ENCODE results near the gene CEP250.

Gene CEP250

DNA sequence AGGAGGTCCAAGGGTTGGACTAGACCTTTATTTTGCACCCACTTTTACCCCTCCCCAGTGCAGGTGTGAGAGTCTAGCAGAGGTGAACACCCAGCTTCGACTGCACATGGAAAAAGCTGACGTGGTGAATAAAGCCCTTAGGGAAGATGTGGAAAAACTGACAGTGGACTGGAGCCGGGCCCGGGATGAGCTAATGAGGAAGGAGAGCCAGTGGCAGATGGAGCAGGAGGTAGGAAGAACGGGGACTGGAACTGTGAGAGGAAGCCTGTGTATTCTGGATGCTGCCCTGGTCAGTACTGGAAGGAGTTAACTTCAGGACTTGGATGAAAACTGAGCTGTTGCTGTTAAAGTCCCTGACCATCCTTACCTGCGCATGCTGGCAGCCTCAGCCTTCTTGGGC lies 10.6 kb downstream of the CEP250 start:
- H3K27me3 ChIP-seq (ENCODE audit: insufficient read depth, poor library complexity, severe bottlenecking): no peaks in the 10 kb centered on the region
- no peak overlapping the region for H3K27ac ChIP-seq (replicated peaks)
- H3K4me3 ChIP-seq (replicated peaks; ENCODE audit: insufficient read depth, low read length): no peak overlapping the region
- no peak for TF ChIP-seq POLR2AphosphoS5 (IDR thresholded peaks at IDR 0.05; ENCODE audit: low read depth)
- no peak for TF ChIP-seq REST (IDR thresholded peaks at IDR 0.05; ENCODE audit: insufficient replicate concordance, low read depth)
- no peak for TF ChIP-seq SPI1 (IDR thresholded peaks at IDR 0.05; ENCODE audit: borderline replicate concordance, low read depth)
- no peak for TF ChIP-seq GABPA (IDR thresholded peaks at IDR 0.05; ENCODE audit: low read depth)
- TF ChIP-seq, protein P1, sequence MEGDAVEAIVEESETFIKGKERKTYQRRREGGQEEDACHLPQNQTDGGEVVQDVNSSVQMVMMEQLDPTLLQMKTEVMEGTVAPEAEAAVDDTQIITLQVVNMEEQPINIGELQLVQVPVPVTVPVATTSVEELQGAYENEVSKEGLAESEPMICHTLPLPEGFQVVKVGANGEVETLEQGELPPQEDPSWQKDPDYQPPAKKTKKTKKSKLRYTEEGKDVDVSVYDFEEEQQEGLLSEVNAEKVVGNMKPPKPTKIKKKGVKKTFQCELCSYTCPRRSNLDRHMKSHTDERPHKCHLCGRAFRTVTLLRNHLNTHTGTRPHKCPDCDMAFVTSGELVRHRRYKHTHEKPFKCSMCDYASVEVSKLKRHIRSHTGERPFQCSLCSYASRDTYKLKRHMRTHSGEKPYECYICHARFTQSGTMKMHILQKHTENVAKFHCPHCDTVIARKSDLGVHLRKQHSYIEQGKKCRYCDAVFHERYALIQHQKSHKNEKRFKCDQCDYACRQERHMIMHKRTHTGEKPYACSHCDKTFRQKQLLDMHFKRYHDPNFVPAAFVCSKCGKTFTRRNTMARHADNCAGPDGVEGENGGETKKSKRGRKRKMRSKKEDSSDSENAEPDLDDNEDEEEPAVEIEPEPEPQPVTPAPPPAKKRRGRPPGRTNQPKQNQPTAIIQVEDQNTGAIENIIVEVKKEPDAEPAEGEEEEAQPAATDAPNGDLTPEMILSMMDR (IDR thresholded peaks at IDR 0.05; ENCODE audit: insufficient read depth, low read length): no peak
- no peak for DNase-seq (ENCODE audit: low read depth in 1 of 2, low spot score in 1 of 2)

- TF ChIP-seq SPI1 (IDR thresholded peaks at IDR 0.05; ENCODE audit: borderline replicate concordance, low read depth) (no peak), GABPA (IDR thresholded peaks at IDR 0.05; ENCODE audit: low read depth) (no peak), REST (IDR thresholded peaks at IDR 0.05; ENCODE audit: insufficient replicate concordance, low read depth) (no peak), POLR2AphosphoS5 (IDR thresholded peaks at IDR 0.05; ENCODE audit: low read depth) (no peak)
- TF ChIP-seq, protein P1 (IDR thresholded peaks at IDR 0.05; ENCODE audit: insufficient read depth, low read length): no peak
- DNase-seq (ENCODE audit: low read depth in 1 of 2, low spot score in 1 of 2): no peak
- Histone ChIP-seq H3K27ac (replicated peaks) (no peak overlapping the region), H3K4me3 (replicated peaks; ENCODE audit: insufficient read depth, low read length) (no peak overlapping the region), H3K27me3 (ENCODE audit: insufficient read depth, poor library complexity, severe bottlenecking) (no peaks in the 10 kb centered on the region)
Measured at GRCh38 chr20:35466856-35467255, 11.5 kb downstream of the CEP250 start.

DNA sequence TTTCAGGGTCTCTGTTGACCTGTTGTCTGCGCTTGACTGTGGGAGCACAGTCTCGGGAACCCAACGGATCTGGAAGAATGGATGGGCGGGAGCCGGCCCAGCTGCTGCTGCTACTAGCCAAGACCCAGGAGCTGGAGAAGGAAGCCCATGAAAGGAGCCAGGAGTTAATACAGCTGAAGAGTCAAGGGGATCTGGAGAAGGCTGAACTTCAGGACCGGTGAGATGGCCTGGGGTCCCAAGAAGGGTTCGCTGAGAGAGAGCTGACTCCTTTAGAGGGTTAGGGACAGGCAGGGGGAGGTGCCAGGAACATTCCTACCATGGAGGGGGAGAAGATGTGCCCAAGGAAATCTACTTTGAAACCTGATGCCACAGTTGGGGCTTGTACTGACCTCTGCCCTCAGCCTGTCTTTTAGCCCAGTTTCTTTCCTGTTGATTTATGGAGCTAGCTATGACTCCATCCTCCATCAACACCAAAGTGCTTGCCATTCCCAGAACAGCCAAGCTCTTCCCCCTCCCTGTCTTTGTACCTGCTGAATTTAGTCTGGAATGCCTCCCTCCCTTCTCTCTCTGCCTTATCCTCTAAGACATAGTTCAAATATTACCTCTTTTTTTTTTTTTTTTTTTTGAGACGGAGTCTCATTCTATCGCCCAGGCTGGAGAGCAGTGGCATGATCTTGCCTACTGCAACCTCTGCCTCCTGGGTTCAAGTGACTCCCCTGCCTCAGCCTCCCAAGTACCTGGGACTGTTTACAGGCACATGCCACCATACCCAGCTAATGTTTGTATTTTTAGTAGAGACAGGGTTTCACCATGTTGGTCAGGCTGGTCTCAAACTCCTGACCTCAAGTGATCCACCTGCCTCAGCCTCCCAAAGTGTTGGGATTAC lies 12.2 kb downstream of the CEP250 start:
- TF ChIP-seq POLR2AphosphoS5 (IDR thresholded peaks at IDR 0.05; ENCODE audit: low read depth) (no peak), REST (IDR thresholded peaks at IDR 0.05; ENCODE audit: insufficient replicate concordance, low read depth) (no peak), GABPA (IDR thresholded peaks at IDR 0.05; ENCODE audit: low read depth) (no peak), SPI1 (IDR thresholded peaks at IDR 0.05; ENCODE audit: borderline replicate concordance, low read depth) (no peak)
- TF ChIP-seq, protein P1 (IDR thresholded peaks at IDR 0.05; ENCODE audit: insufficient read depth, low read length): no peak
- no peak for DNase-seq (ENCODE audit: low read depth in 1 of 2, low spot score in 1 of 2)
- Histone ChIP-seq H3K27me3 (ENCODE audit: insufficient read depth, poor library complexity, severe bottlenecking) (no peaks in the 10 kb centered on the region), H3K27ac (replicated peaks) (no peak overlapping the region), H3K4me3 (replicated peaks; ENCODE audit: insufficient read depth, low read length) (no peak overlapping the region)

Measured in HL-60 (cell line).